OCI-LY1 (cell line): ENCODE results near the gene AZU1.

Experiments
- H2AFZ ChIP-seq: fragments of 200-600 bp; sonication (generic), shearing (Covaris generic); 2 replicates; pipeline ENCODE4 v1.6.0; 2014; ENCODE audit warnings: antibody characterized with exemption, mild to moderate bottlenecking, low read length
- H3F3A ChIP-seq: fragments of 200-600 bp; sonication (generic), shearing (Covaris generic); 2 replicates; pipeline ENCODE4 v1.6.0; 2014; ENCODE audit warnings: mild to moderate bottlenecking, antibody characterized with exemption, low read length, moderate library complexity; ENCODE audit not compliant: insufficient read depth
- H3K27ac ChIP-seq: fragments of 200-600 bp; sonication (generic); 2 replicates; pipeline ENCODE4 v1.5.1; 2014; ENCODE audit warnings: low read length, mixed run types, mild to moderate bottlenecking, low read depth; ENCODE audit not compliant: poor library complexity, severe bottlenecking
- H3K27me3 ChIP-seq: fragments of 200-600 bp; sonication (generic); 2 replicates; pipeline ENCODE4 v1.6.0; 2014; ENCODE audit warnings: antibody characterized with exemption, mild to moderate bottlenecking, low read length, moderate library complexity; ENCODE audit not compliant: insufficient read depth
- H3K36me3 ChIP-seq: fragments of 200-600 bp; sonication (generic); 2 replicates; pipeline ENCODE4 v1.6.1; 2014; ENCODE audit warnings: mild to moderate bottlenecking, antibody characterized with exemption, low read length, moderate library complexity, mixed read lengths; ENCODE audit not compliant: insufficient read depth
- H3K4me1 ChIP-seq: fragments of 200-600 bp; sonication (generic); 2 replicates; pipeline ENCODE4 v1.5.1; 2014; ENCODE audit warnings: mild to moderate bottlenecking, low read length, moderate library complexity; ENCODE audit not compliant: insufficient read depth, severe bottlenecking
- H3K4me2 ChIP-seq: fragments of 200-600 bp; sonication (generic), shearing (Covaris generic); 2 replicates; pipeline ENCODE4 v1.6.1; 2014; ENCODE audit warnings: low read length
- H3K4me3 ChIP-seq: fragments of 200-600 bp; sonication (generic); 2 replicates; pipeline ENCODE4 v1.5.1; 2014; ENCODE audit warnings: low read length, low read depth, mild to moderate bottlenecking, mixed read lengths; ENCODE audit not compliant: poor library complexity, severe bottlenecking
- H3K79me2 ChIP-seq: fragments of 200-600 bp; shearing (Covaris generic); 2 replicates; pipeline ENCODE4 v1.6.1; 2016; ENCODE audit warnings: mixed run types, low read length, mixed read lengths; ENCODE audit not compliant: insufficient read depth
- H3K9ac ChIP-seq: fragments of 200-600 bp; sonication (generic), shearing (Covaris generic); 2 replicates; pipeline ENCODE4 v1.6.1; 2014; ENCODE audit warnings: mild to moderate bottlenecking, low read length, mixed read lengths
- H3K9me2 ChIP-seq: fragments of 200-600 bp; sonication (generic), shearing (Covaris generic); 2 replicates; pipeline ENCODE4 v1.6.1; 2014; ENCODE audit warnings: low read depth, mild to moderate bottlenecking, low read length, mixed read lengths
- H3K9me3 ChIP-seq: fragments of 200-600 bp; shearing (Covaris generic); 2 replicates; pipeline ENCODE4 v1.6.1; 2014; ENCODE audit warnings: low read length, mixed read lengths
- H4K20me1 ChIP-seq: fragments of 200-600 bp; sonication (generic), shearing (Covaris generic); 2 replicates; pipeline ENCODE4 v1.6.0; 2016; ENCODE audit warnings: mild to moderate bottlenecking, low read length; ENCODE audit not compliant: insufficient read depth
- EZH2 ChIP-seq: fragments of 200-600 bp; sonication (generic), shearing (Covaris generic); IDR thresholded peaks from 2 replicates; pipeline ENCODE4 v1.8.0; 2017; ENCODE audit warnings: borderline replicate concordance, mixed run types, mild to moderate bottlenecking, antibody characterized with exemption, low read length, moderate library complexity, mixed read lengths
- TF ChIP-seq, protein P1 (sequence below): fragments of 200-600 bp; sonication (generic), shearing (Covaris generic); IDR thresholded peaks from 2 replicates; pipeline ENCODE4 v1.5.1; 2017; ENCODE audit warnings: mild to moderate bottlenecking, antibody characterized with exemption, low read length, moderate library complexity, mixed read lengths

AZU1 gene

DNA sequence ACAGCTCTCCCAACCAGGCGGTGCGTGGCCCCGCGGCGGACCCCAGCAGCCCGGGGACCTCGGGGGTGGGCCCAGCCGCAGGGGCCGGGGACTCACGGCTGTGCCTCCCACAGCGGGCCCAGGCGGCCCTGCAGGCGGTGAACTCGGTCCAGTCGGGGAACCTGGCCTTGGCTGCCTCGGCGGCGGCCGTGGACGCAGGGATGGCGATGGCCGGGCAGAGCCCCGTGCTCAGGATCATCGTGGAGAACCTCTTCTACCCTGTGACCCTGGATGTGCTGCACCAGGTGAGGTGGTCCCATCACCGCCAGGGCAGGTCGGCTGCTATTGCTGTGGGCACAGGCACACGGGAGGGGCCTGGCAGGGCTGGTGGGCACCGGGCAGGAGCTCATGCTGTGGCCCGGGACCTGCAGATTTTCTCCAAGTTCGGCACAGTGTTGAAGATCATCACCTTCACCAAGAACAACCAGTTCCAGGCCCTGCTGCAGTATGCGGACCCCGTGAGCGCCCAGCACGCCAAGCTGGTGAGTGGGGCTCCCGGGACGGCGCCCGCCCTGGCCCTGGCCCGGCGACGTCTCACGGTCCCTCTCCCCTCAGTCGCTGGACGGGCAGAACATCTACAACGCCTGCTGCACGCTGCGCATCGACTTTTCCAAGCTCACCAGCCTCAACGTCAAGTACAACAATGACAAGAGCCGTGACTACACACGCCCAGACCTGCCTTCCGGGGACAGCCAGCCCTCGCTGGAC lies 23.0 kb upstream of the AZU1 start:
- Histone ChIP-seq H3F3A (no peaks in the 10 kb centered on the region), H3K4me1 (peaks cover 17% of the 10 kb centered on the region), H3K79me2 (peaks cover 40% of the 10 kb centered on the region), H3K9me2 (no peaks in the 10 kb centered on the region), H4K20me1 (no peaks in the 10 kb centered on the region), H3K9me3 (no peaks in the 10 kb centered on the region), H3K27ac (no peak overlapping the region), H3K9ac (no peak overlapping the region), H2AFZ (no peak overlapping the region), H3K36me3 (peaks cover 99% of the 10 kb centered on the region), H3K4me2 (no peak overlapping the region), H3K27me3 (no peaks in the 10 kb centered on the region), H3K4me3 (no peak overlapping the region)
- TF ChIP-seq, protein P1, sequence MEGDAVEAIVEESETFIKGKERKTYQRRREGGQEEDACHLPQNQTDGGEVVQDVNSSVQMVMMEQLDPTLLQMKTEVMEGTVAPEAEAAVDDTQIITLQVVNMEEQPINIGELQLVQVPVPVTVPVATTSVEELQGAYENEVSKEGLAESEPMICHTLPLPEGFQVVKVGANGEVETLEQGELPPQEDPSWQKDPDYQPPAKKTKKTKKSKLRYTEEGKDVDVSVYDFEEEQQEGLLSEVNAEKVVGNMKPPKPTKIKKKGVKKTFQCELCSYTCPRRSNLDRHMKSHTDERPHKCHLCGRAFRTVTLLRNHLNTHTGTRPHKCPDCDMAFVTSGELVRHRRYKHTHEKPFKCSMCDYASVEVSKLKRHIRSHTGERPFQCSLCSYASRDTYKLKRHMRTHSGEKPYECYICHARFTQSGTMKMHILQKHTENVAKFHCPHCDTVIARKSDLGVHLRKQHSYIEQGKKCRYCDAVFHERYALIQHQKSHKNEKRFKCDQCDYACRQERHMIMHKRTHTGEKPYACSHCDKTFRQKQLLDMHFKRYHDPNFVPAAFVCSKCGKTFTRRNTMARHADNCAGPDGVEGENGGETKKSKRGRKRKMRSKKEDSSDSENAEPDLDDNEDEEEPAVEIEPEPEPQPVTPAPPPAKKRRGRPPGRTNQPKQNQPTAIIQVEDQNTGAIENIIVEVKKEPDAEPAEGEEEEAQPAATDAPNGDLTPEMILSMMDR = no peak
- TF ChIP-seq EZH2 = no peak

DNA sequence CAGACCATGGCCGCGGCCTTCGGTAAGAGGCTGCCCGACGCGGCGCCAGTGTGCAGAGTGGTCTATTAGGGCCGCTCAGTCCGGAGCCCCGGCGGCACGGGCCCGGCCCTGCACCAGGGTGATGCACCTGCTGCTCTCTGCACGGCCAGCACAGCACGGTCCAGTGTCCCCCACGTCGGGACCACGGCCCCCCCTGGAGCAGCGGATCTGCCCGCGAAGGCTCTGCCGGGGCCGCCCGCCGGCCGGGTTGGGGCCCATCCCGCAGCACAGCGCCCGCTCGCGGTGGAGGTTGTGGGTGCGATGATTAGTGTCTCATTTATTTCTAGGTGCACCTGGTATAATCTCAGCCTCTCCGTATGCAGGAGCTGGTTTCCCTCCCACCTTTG lies 22.5 kb upstream of the AZU1 start:
- H3K4me3 ChIP-seq = no peak overlapping the region
- H3K27me3 ChIP-seq = no peaks in the 10 kb centered on the region
- no peak overlapping the region for H3K4me2 ChIP-seq
- no peak overlapping the region for H2AFZ ChIP-seq
- H3K36me3 ChIP-seq = peaks cover 99% of the 10 kb centered on the region
- H3K27ac ChIP-seq = no peak overlapping the region
- H3K79me2 ChIP-seq = peaks cover 34% of the 10 kb centered on the region
- H3K4me1 ChIP-seq = peaks cover 12% of the 10 kb centered on the region
- H3F3A ChIP-seq = no peaks in the 10 kb centered on the region
- TF ChIP-seq, protein P1 = no peak
- TF ChIP-seq EZH2 = no peak
- H3K9me3 ChIP-seq = no peaks in the 10 kb centered on the region
- H3K9ac ChIP-seq = no peak overlapping the region
- H3K9me2 ChIP-seq = no peaks in the 10 kb centered on the region
- H4K20me1 ChIP-seq = no peaks in the 10 kb centered on the region

DNA sequence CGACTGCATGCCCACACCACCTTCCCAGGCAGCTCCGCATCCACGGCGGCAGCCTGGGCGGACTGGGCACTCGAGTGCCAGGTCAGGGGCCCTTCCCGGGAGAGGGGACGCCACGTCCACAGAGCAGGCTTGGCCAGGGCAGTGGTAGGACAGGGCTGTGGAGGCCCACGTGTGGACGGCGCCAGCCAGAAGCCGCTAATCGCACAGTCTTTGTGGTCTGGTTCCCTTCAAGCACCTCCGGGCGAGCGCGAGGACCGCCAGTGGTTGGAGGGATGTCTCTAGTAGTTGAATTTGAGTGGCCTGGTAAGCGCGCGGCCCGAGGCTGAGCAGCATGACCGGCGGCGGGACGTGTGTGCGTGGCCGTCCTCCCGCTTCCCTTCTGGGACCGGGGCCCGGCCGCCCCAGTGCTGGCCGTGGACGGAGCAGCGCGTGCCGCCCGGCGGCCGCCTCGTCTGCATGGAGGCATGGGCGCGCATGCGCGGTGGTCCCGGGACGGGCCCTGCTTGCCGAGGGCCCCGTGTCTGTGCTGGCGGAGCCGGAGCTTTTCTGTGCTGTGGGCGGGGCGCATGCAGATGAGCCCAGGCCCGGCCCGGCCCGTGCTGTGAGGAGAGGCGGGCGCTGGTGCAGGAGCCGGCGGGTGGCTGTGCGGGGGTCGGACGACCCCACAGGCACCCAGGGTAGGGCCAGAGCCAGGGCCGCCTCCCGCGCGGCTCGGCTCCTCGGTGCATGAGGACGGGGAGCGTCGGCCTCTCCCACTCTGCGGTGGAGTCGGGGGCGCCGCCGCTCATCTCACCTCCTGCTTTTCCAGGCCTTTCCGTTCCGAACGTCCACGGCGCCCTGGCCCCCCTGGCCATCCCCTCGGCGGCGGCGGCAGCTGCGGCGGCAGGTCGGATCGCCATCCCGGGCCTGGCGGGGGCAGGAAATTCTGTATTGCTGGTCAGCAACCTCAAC lies 21.8 kb upstream of the AZU1 start:
- TF ChIP-seq EZH2 = no peak
- TF ChIP-seq, protein P1 = no peak
- no peak overlapping the region for H3K27ac ChIP-seq
- no peaks in the 10 kb centered on the region for H3K9me2 ChIP-seq
- peaks cover 99% of the 10 kb centered on the region for H3K36me3 ChIP-seq
- H3K4me1 ChIP-seq = peaks cover 5% of the 10 kb centered on the region
- peaks cover 27% of the 10 kb centered on the region for H3K79me2 ChIP-seq
- no peaks in the 10 kb centered on the region for H3F3A ChIP-seq
- no peaks in the 10 kb centered on the region for H4K20me1 ChIP-seq
- no peak overlapping the region for H3K9ac ChIP-seq
- no peak overlapping the region for H3K4me2 ChIP-seq
- no peaks in the 10 kb centered on the region for H3K27me3 ChIP-seq
- no peak overlapping the region for H3K4me3 ChIP-seq
- H3K9me3 ChIP-seq = no peaks in the 10 kb centered on the region
- no peak overlapping the region for H2AFZ ChIP-seq
